GM04504 (cell line): Measurements from ENCODE around the gene FAM228A.
"Not testable (repeated sequence)": the region's sequence is repeated elsewhere in the genome, so short reads cannot be mapped to it uniquely, and the experiment has no call there.

Experiments used
- DNase-seq: peaks from one replicate; pipeline ENCODE4 v3.0.0-alpha.2; 2012; ENCODE audit warnings: low read depth

FAM228A gene

GRCh38 chr2:24174851-24175277 lies at the start of gene FAM228A:
FAM228A (plus strand) TSS chr2:24175053; CDS start chr2:24175481, 428 bp downstream.
- no peak for DNase-seq

- DNase-seq = no peak
Measured at GRCh38 chr2:24125956-24126355, 48.9 kb upstream of the FAM228A start.

- DNase-seq = no peak
Measured at GRCh38 chr2:24132543-24132942, 42.3 kb upstream of the FAM228A start.

- not testable (repeated sequence) for DNase-seq
Measured at GRCh38 chr2:24140305-24140704, 34.5 kb upstream of the FAM228A start.

GRCh38 chr2:24147364-24147763 lies 27.5 kb upstream of the FAM228A start:
- no peak for DNase-seq

- no peak for DNase-seq
Measured at GRCh38 chr2:24152413-24153197, 22.2 kb upstream of the FAM228A start.

GRCh38 chr2:24153478-24153877 lies 21.4 kb upstream of the FAM228A start:
- no peak for DNase-seq

- no peak for DNase-seq
Measured at GRCh38 chr2:24158131-24158530, 16.7 kb upstream of the FAM228A start.

- DNase-seq = no peak
Measured at GRCh38 chr2:24159708-24160107, 15.1 kb upstream of the FAM228A start.

GRCh38 chr2:24160761-24161160 lies 14.1 kb upstream of the FAM228A start:
- no peak for DNase-seq

- no peak for DNase-seq
Measured at GRCh38 chr2:24162494-24162893, 12.4 kb upstream of the FAM228A start.

GRCh38 chr2:24163186-24163585 lies 11.7 kb upstream of the FAM228A start:
- DNase-seq = no peak

GRCh38 chr2:24163601-24164000 lies 11.3 kb upstream of the FAM228A start:
- DNase-seq = no peak

GRCh38 chr2:24164416-24164973 lies 10.4 kb upstream of the FAM228A start:
- no peak for DNase-seq

GRCh38 chr2:24169023-24169422 lies 5.8 kb upstream of the FAM228A start:
- DNase-seq = no peak

GRCh38 chr2:24175631-24176187 lies 856 bp downstream of the FAM228A start:
- no peak for DNase-seq

- no peak for DNase-seq
Measured at GRCh38 chr2:24176326-24176725, 1.5 kb downstream of the FAM228A start.

- no peak for DNase-seq
Measured at GRCh38 chr2:24179683-24180082, 4.8 kb downstream of the FAM228A start.

GRCh38 chr2:24181849-24182248 lies 7.0 kb downstream of the FAM228A start:
- DNase-seq = no peak

- no peak for DNase-seq
Measured at GRCh38 chr2:24182507-24182906, 7.7 kb downstream of the FAM228A start.

- no peak for DNase-seq
Measured at GRCh38 chr2:24183366-24184069, 8.7 kb downstream of the FAM228A start.

GRCh38 chr2:24189551-24189950 lies 14.7 kb downstream of the FAM228A start:
- no peak for DNase-seq

- no peak for DNase-seq
Measured at GRCh38 chr2:24190503-24190902, 15.7 kb downstream of the FAM228A start.
